ENCODE data around the gene FAM228A.
A peak's percentile ranks its signal among the peaks of the same experiment; 100 is the strongest.
"Not testable (repeated sequence)": the region's sequence is repeated elsewhere in the genome, so short reads cannot be mapped to it uniquely, and the experiment has no call there.

Gene FAM228A

DNA sequence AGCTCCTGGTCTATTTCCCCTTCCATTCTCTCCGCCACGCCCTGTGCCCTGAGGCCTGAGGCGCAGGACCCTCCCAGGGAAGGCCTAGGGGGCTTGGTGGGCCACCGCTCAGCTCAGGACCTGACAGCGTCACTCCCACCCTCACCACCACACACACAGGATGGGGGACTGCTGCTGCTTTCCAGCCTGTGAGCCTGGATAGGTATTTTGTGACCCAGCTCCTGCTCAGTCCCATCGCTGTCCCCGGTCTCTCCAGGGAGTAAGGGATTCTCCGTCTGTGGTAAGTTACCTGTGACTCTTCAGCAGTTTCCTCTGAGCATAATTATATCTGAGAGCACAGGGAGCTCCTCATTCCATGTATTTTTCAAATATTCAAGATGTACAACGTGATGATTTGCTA, 16.3 kb downstream of the FAM228A start:
- DNase-seq (ENCODE audit: low read depth, low spot score): no peak

- peak; percentile 51 for DNase-seq (ENCODE audit: low read depth, low spot score)
Measured at GRCh38 chr2:24191848-24192247, 17.0 kb downstream of the FAM228A start.

GRCh38 chr2:24197213-24197612, 22.4 kb downstream of the FAM228A start:
- DNase-seq (ENCODE audit: low read depth, low spot score): not testable (repeated sequence)

GRCh38 chr2:24199968-24200590, 25.2 kb downstream of the FAM228A start:
- DNase-seq (ENCODE audit: low read depth, low spot score): no peak

- DNase-seq (ENCODE audit: low read depth, low spot score): no peak
Measured at GRCh38 chr2:24200799-24201198, 25.9 kb downstream of the FAM228A start.

DNA sequence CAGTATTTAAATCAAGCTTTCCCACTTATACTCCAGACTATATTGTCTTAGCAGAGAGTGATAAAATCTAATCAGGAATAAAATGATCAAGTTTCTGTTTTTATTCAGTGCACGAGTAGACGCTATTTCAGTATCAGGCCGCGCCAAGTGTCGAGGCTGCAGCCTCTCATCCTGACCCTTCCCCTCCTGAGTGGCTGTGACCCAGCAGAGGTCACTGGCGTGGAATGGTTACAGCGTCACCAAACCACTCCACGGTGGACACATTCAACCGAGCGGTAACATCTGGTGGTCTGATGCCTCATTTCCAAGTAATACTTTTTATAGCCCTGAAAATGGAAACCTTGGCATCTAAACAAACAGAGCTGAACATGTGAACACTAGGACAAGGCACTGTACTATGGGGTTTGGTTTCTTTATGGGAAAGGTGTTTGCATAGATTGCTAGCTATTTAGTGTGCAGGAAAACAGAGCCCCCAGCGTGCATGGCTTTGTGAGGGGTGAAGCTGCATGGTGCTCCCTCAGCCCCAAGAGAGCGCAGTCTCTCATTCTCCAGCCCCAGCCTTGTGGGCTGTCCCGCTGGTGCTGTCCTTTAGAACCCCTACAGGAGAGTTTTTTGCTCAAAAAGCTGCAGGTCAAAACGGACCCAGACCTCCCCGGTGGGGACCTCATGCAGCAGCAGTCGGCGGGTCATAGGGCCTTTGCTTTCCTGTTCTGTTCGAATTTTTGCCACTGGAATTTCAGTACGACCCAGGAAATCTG, 28.4 kb downstream of the FAM228A start:
- DNase-seq (ENCODE audit: low read depth, low spot score): peak; percentile 24

GRCh38 chr2:24203787-24204150, 28.9 kb downstream of the FAM228A start:
- no peak for DNase-seq (ENCODE audit: low read depth, low spot score)

DNA sequence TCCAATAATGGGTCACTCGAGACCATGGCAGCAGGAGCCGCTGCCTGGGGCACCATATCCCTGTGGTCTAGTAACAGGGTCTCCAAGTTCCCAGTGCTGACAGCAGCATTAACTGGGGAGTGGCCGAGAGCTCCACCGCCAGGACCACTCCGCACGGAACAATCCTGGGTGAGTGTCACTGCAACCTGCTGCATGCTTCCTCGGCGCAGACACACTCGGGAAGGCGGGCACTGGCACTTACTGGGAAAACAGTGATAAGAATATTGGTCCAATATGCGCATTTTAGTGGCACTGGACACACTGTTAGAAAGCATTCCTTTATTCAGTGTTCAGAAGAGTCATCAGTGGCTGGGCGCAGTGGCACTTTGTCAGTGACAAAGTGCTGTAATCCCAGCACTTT, 29.7 kb downstream of the FAM228A start:
- no peak for DNase-seq (ENCODE audit: low read depth, low spot score)

GRCh38 chr2:24205131-24205530, 30.3 kb downstream of the FAM228A start:
- DNase-seq (ENCODE audit: low read depth, low spot score): no peak

DNA sequence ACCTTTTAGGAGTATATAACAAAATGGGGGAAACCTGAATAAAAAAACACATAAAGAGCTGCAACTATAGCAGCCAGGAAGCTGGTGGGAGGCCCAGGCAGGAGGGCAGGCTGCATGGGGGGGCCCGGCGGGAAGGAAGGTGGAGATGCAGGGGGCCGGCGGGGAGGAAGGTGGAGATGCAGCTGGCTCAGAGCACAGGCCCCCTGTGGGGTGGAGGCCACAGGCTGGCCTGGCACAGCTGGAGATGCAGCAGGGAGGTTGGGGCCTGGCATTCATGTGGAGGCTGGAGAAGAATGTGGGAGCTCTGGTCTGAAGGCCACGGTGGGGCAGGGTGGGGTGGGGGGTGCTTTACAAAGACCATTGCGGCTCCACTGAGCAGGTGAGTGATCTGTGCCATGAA, 31.4 kb downstream of the FAM228A start:
- DNase-seq (ENCODE audit: low read depth, low spot score): no peak

DNA sequence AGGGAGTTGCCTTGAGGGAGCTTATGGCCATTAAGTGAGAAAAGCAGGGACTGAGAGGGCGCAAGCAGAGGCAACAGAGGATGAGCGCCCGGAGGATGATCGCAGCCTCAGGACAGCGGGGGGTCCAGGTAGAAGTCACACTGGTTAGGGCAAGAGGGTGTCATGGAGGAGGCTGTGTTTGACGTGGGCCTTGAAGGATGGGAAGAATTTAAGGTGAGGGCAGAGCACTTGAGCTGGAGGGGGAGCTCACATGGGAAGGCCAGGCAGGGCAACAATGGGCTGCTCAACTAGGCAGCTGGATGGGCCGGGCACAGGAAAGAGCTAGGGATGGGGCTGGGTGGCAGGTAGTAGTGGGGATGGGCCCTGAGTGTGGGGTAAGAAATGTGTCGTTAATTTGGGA, 31.9 kb downstream of the FAM228A start:
- no peak for DNase-seq (ENCODE audit: low read depth, low spot score)

DNA sequence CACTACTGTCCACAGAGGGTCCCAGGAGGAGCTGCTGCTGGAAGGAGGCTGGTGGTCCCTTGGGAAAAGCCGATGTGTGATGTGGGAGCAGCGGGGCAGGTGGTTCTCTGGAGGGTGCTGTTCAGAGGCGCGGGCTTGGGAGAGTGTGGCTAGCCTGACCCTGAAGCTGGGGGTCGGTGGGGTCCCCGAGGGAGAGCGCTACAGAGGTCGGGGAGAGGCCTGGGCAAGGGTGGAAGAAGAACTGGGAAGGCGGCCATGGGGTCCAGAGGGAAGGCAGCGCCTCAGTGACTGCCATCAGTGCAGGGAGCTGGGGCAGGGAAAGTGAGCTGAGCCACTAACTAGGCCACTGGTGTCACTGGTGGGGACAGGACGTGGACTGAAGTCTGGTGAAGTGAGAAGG, 32.5 kb downstream of the FAM228A start:
- no peak for DNase-seq (ENCODE audit: low read depth, low spot score)

DNA sequence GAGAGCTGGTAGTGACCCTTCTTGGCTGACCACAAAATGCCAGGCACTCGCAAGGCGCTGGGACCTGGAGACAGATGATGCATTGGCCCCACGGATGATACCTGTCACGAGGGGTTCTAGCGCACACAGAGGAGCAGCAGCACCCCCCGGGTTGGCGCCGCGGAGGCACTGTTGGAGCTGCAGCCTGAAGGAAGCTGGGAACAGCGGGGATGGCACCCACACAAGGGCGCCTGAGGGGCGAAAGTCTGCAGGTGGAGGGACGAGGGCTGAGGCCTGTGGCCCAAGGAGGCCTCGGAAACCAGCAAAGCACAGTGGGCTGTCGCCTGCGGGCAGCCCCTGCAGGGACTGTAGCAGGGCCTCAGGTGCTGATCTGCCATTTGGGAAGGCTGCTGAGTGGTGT, 33.6 kb downstream of the FAM228A start:
- no peak for DNase-seq (ENCODE audit: low read depth, low spot score)

GRCh38 chr2:24209389-24210105, 34.7 kb downstream of the FAM228A start:
- no peak for DNase-seq (ENCODE audit: low read depth, low spot score)

DNA sequence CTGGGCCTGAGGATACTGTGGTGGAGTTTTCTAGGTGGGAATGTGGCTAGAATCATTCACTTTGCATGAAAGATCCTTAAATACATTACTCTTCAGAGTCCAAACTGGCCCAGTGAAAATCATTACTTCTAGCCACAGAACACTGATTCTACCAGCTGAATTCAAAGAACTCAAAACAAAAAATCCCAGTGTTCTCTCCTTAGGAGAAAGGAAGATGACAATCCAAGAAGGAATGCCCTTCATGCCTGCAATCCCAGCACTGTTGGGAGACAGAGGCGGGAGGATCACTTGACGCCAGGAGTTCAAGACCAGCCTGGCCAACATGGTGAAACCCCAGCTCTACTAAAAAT, 35.2 kb downstream of the FAM228A start:
- no peak for DNase-seq (ENCODE audit: low read depth, low spot score)

- no peak for DNase-seq (ENCODE audit: low read depth, low spot score)
Measured at GRCh38 chr2:24210723-24211122, 35.9 kb downstream of the FAM228A start.

DNA sequence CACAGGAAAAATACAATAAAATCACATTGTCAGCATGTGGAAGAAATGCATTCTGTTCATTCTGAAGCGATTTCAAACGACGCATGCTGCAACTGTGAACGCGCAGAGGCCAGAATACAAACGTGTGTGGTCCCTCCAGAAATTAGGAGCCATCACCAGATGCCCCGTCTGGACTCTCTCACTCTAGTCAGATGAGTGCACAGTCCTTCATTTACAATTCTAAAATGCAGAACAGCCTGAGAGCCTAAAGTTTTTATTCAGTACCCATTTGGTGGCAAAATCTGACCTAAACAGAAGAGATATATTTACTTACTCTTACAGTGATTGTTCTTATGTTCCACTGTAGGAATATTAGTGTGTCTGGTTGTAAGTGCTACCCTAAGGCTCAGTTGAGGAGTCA, 36.6 kb downstream of the FAM228A start:
- no peak for DNase-seq (ENCODE audit: low read depth, low spot score)

- DNase-seq (ENCODE audit: low read depth, low spot score): no peak
Measured at GRCh38 chr2:24214880-24215279, 40.0 kb downstream of the FAM228A start.

DNA sequence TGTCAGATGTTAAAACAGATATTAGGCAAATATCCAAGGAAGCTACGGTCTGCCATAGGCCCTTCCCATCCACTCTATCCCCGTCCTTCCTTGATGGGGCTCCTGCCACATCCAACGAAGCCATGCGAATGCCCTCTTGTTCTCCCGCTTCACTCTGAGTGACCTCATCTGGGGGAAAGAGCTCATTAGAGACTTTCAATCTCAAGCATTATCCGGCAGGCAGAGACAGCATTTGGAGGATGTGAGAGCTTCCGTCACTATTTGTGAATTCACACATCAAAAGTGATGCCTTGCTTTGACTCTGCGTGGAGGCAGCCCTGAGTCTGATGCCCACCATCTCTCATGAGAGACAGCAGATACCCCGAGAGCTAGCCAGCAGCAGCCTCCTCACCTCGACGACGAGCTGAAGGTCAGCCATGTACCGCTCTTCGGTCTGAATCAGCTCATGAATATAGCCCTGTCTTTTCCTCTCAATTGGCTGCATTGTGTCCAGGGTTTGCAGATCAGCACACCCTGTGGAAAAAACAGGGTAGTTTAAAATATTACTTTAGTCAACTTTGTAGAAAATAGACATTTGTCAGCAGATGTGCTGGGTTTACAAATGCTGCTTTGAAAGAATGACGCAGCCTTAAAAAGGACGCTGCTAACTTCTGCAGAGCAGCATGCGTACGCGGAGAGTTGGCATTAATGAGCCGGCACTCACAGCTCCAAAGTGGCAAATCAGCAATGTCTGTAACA, 45.9 kb downstream of the FAM228A start:
- DNase-seq (ENCODE audit: low read depth, low spot score): no peak

DNA sequence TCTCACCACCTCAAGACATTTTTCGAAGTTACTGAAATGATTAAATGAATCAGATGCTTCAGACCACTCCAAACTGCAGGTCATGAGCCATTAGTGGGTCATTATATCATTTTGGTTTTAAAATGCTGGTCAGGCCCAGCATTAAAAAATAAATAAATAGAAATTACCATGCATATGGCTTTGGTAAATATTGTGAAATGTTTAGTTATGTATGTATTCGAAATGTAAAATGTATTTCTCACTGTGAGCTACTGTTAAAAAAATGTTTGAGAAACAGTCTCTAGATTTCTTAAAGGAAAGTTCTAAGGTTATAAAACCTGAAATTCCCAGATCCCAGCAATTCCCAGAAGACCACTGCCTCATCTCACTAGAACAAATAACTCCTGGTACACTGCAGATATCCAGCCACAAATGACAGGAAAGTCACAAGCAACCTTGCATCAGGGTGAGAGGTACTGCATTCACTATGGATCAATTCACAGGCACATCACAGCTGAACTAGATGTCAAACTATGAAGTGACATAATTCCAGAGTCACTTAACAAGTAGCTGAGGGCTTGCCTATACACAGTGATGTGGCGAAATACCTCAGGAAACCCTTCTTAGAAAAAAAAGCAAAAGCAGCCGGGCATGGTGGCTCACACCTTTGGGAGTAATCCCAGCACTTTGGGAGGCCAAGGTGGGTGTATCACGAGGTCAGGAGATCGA, 46.6 kb downstream of the FAM228A start:
- no peak for DNase-seq (ENCODE audit: low read depth, low spot score)

- no peak for DNase-seq (ENCODE audit: low read depth, low spot score)
Measured at GRCh38 chr2:24222946-24223345, 48.1 kb downstream of the FAM228A start.
